NAMALWA (cell line): Measurements from ENCODE around the gene NUDT6.

Experiments
- DNase-seq: peaks from one replicate; pipeline ENCODE4 v3.0.0-alpha.2; 2015; ENCODE audit warnings: low spot score

The NUDT6 gene

GRCh38 chr4:122914292-122914904 lies 8.0 kb downstream of the NUDT6 start:
- DNase-seq, result peak; percentile 78

- DNase-seq, result no peak
Observed at GRCh38 chr4:122912810-122913575, 9.4 kb downstream of the NUDT6 start.

- no peak for DNase-seq
Observed at GRCh38 chr4:122911588-122911987, 10.8 kb downstream of the NUDT6 start.

GRCh38 chr4:122909683-122910082 lies 12.7 kb downstream of the NUDT6 start:
- no peak for DNase-seq

- DNase-seq, result no peak
Observed at GRCh38 chr4:122908223-122908622, 14.2 kb downstream of the NUDT6 start.

GRCh38 chr4:122906859-122907305 lies 15.5 kb downstream of the NUDT6 start:
- DNase-seq, result no peak

- no peak for DNase-seq
Observed at GRCh38 chr4:122903766-122904288, 18.6 kb downstream of the NUDT6 start.

- no peak for DNase-seq
Observed at GRCh38 chr4:122901247-122902010, 21.0 kb downstream of the NUDT6 start.

- no peak for DNase-seq
Observed at GRCh38 chr4:122900314-122900713, 22.1 kb downstream of the NUDT6 start.

GRCh38 chr4:122899682-122900081 lies 22.7 kb downstream of the NUDT6 start:
- DNase-seq, result no peak

- no peak for DNase-seq
Observed at GRCh38 chr4:122898370-122899150, 23.8 kb downstream of the NUDT6 start.

GRCh38 chr4:122896270-122896669 lies 26.1 kb downstream of the NUDT6 start:
- DNase-seq, result no peak

GRCh38 chr4:122895336-122895995 lies 26.9 kb downstream of the NUDT6 start:
- no peak for DNase-seq

- DNase-seq, result no peak
Observed at GRCh38 chr4:122894827-122895226, 27.6 kb downstream of the NUDT6 start.

- no peak for DNase-seq
Observed at GRCh38 chr4:122890147-122890795, 32.1 kb downstream of the NUDT6 start.

GRCh38 chr4:122889726-122890125 lies 32.7 kb downstream of the NUDT6 start:
- DNase-seq, result no peak

GRCh38 chr4:122884499-122884898 lies 37.9 kb downstream of the NUDT6 start:
- no peak for DNase-seq

GRCh38 chr4:122882857-122883735 lies 39.3 kb downstream of the NUDT6 start:
- no peak for DNase-seq

- no peak for DNase-seq
Observed at GRCh38 chr4:122879001-122879400, 43.4 kb downstream of the NUDT6 start.

- no peak for DNase-seq
Observed at GRCh38 chr4:122876456-122876855, 45.9 kb downstream of the NUDT6 start.
